ENCODE measurements around the gene RNASE12.

GRCh38 chr14:20556500-20557211, 34.5 kb downstream of the RNASE12 start:
- TF ChIP-seq CTCF (tag by site-specific recombination; IDR thresholded peaks at IDR 0.05) (no peak), ZNF292 (tag by site-specific recombination; IDR thresholded peaks at IDR 0.05; ENCODE audit: borderline replicate concordance, low read depth) (no peak), ZNF223 (tag by site-specific recombination; IDR thresholded peaks at IDR 0.05) (no peak), PRDM1 (tag by site-specific recombination; IDR thresholded peaks at IDR 0.05) (no peak), EGR2 (tag by site-specific recombination; IDR thresholded peaks at IDR 0.05; ENCODE audit: low read depth) (no peak), BCL11A (tag by site-specific recombination; IDR thresholded peaks at IDR 0.05; ENCODE audit: low read depth) (no peak), REST (tag by site-specific recombination; IDR thresholded peaks at IDR 0.05) (no peak), ZNF157 (tag by site-specific recombination; IDR thresholded peaks at IDR 0.05) (no peak)
- TF ChIP-seq, protein P1, sequence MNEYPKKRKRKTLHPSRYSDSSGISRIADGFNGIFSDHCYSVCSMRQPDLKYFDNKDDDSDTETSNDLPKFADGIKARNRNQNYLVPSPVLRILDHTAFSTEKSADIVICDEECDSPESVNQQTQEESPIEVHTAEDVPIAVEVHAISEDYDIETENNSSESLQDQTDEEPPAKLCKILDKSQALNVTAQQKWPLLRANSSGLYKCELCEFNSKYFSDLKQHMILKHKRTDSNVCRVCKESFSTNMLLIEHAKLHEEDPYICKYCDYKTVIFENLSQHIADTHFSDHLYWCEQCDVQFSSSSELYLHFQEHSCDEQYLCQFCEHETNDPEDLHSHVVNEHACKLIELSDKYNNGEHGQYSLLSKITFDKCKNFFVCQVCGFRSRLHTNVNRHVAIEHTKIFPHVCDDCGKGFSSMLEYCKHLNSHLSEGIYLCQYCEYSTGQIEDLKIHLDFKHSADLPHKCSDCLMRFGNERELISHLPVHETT (tag by site-specific recombination; IDR thresholded peaks at IDR 0.05), result no peak

Data from HEK293 (cell line).